ENCODE measurements around the gene CDNF. TPM values are rescaled to one million over a fixed set of nuclear protein-coding genes. Genes with fewer than 3 reads are reported as not detected.

CDNF gene
- total RNA-seq, 3 donors from 2014 or later, result 2.9 to 6.2 (median 5.1) TPM

- intact Hi-C loops (cut with DNase I; ENCODE audit: low total_unique reads), result no loop called here
These were observed 25.6 kb downstream of the CDNF start for GRCh38 chr10:14812271-14812670.

GRCh38 chr10:14810969-14811953 lies 26.6 kb downstream of the CDNF start:
- Histone ChIP-seq H3K4me1 (no peaks in the 10 kb centered on the region), H3K27me3 (no peaks in the 10 kb centered on the region), H3K9me3 (no peaks in the 10 kb centered on the region), H3K27ac (no peak overlapping the region), H3K4me3 (no peak overlapping the region), H3K36me3 (no peaks in the 10 kb centered on the region)
- TF ChIP-seq POLR2AphosphoS5 (IDR thresholded peaks at IDR 0.05), result no peak
- TF ChIP-seq POLR2A (IDR thresholded peaks at IDR 0.05), result no peak
- TF ChIP-seq CTCF (IDR thresholded peaks at IDR 0.05), result no peak
- intact Hi-C loops (cut with DNase I; ENCODE audit: low total_unique reads), result no loop called here
- no peak for DNase-seq (ENCODE audit: low spot score in 2 of 2)

More at GRCh38 chr10:14812271-14812670, 25.6 kb downstream of the CDNF start:
- Histone ChIP-seq H3K4me1 (no peaks in the 10 kb centered on the region), H3K27ac (no peak overlapping the region), H3K36me3 (no peaks in the 10 kb centered on the region), H3K9me3 (no peaks in the 10 kb centered on the region), H3K27me3 (no peaks in the 10 kb centered on the region), H3K4me3 (no peak overlapping the region)
- TF ChIP-seq POLR2AphosphoS5 (IDR thresholded peaks at IDR 0.05) (no peak), CTCF (IDR thresholded peaks at IDR 0.05) (no peak), POLR2A (IDR thresholded peaks at IDR 0.05) (no peak)
- DNase-seq (ENCODE audit: low spot score in 2 of 2), result no peak

- no peak for DNase-seq (ENCODE audit: low spot score in 2 of 2)
- Histone ChIP-seq H3K27me3 (no peaks in the 10 kb centered on the region), H3K27ac (no peak overlapping the region), H3K4me3 (no peak overlapping the region), H3K4me1 (no peaks in the 10 kb centered on the region), H3K9me3 (no peaks in the 10 kb centered on the region), H3K36me3 (no peaks in the 10 kb centered on the region)
- intact Hi-C loops (cut with DNase I; ENCODE audit: low total_unique reads), result no loop called here
- TF ChIP-seq POLR2A (IDR thresholded peaks at IDR 0.05) (no peak), POLR2AphosphoS5 (IDR thresholded peaks at IDR 0.05) (no peak), CTCF (IDR thresholded peaks at IDR 0.05) (no peak)
These were observed 31.5 kb downstream of the CDNF start for GRCh38 chr10:14806318-14806717.

GRCh38 chr10:14803827-14804226 lies 34.0 kb downstream of the CDNF start:
- intact Hi-C loops (cut with DNase I; ENCODE audit: low total_unique reads), result no loop called here

More at GRCh38 chr10:14803827-14804226, 34.0 kb downstream of the CDNF start:
- DNase-seq (ENCODE audit: low spot score in 2 of 2), result no peak
- Histone ChIP-seq H3K27me3 (no peaks in the 10 kb centered on the region), H3K9me3 (no peaks in the 10 kb centered on the region), H3K4me1 (no peaks in the 10 kb centered on the region), H3K27ac (no peak overlapping the region), H3K4me3 (no peak overlapping the region), H3K36me3 (no peaks in the 10 kb centered on the region)
- TF ChIP-seq CTCF (IDR thresholded peaks at IDR 0.05) (no peak), POLR2A (IDR thresholded peaks at IDR 0.05) (no peak), POLR2AphosphoS5 (IDR thresholded peaks at IDR 0.05) (no peak)
